IMR-90 (cell line): Measurements from ENCODE around the gene TRIM32. TPM values are rescaled to one million over a fixed set of nuclear protein-coding genes. Genes with fewer than 3 reads are reported as not detected.

ENCODE experiments used
- ATAC-seq: fragments of 200-7000 bp; cut with Tn5 transposase; 2 replicates; pipeline ENCODE4 v1.9.1; 2020; ENCODE audit warnings: low read depth, mild to moderate bottlenecking, moderate library complexity
- BruUV-seq: library from RNA; stranded (reverse); fragments of 400-500 nt; replicated peaks from 2 replicates; lab custom pipeline; 2021; lab: Mats Ljungman, UMichigan
- CTCF ChIA-PET: fragments of 300-600 bp; formaldehyde crosslinking; extraction: SDS; loops from one replicate; lab custom pipeline; 2021; ENCODE audit warnings: antibody characterized with exemption; lab: Yijun Ruan, JAX
- POLR2A ChIA-PET: fragments of 300-600 bp; sonication (Branson Sonifier 250); formaldehyde crosslinking; loops from one replicate; lab custom pipeline; 2022; ENCODE audit warnings: antibody characterized with exemption; ENCODE audit not compliant: unreplicated experiment; lab: Charles Lee
- DNase-seq: peaks from one replicate; pipeline ENCODE4 v3.0.0; 2013
- H2AFZ ChIP-seq: replicated peaks from 2 replicates; pipeline ENCODE3; 2013; ENCODE audit warnings: low read length, mild to moderate bottlenecking; ENCODE audit not compliant: poor library complexity
- H2AK5ac ChIP-seq: 2 replicates; pipeline ENCODE4 v1.6.1; 2013; ENCODE audit warnings: low read depth, low read length, inconsistent platforms
- H2AK9ac ChIP-seq: replicated peaks from 2 replicates; pipeline ENCODE3; 2013; ENCODE audit warnings: mild to moderate bottlenecking, low read depth, low read length, moderate library complexity; ENCODE audit not compliant: poor library complexity
- H2BK120ac ChIP-seq: 2 replicates; pipeline ENCODE4 v1.6.1; 2013; ENCODE audit warnings: low read depth, low read length, inconsistent platforms
- H2BK15ac ChIP-seq: 3 replicates; pipeline ENCODE4 v1.6.1; 2013; ENCODE audit warnings: low read depth, low read length, inconsistent platforms
- H2BK20ac ChIP-seq: 2 replicates; pipeline ENCODE4 v1.6.1; 2013; ENCODE audit warnings: low read depth, mild to moderate bottlenecking, inconsistent platforms, low read length, moderate library complexity
- H2BK5ac ChIP-seq: 2 replicates; pipeline ENCODE4 v1.6.1; 2013; ENCODE audit warnings: mild to moderate bottlenecking, low read depth, low read length, inconsistent platforms; ENCODE audit not compliant: poor library complexity, severe bottlenecking
- H3K14ac ChIP-seq: replicated peaks from 2 replicates; pipeline ENCODE4 v1.6.1; 2013; ENCODE audit warnings: low read depth, low read length, inconsistent platforms
- H3K18ac ChIP-seq: 2 replicates; pipeline ENCODE4 v1.6.1; 2013; ENCODE audit warnings: low read depth, low read length, control low read depth
- H3K23ac ChIP-seq: 2 replicates; pipeline ENCODE4 v1.6.1; 2013; ENCODE audit warnings: low read depth, low read length, inconsistent platforms
- H3K27ac ChIP-seq: 2 replicates; pipeline ENCODE4 v1.5.1; 2013; ENCODE audit warnings: mild to moderate bottlenecking, control low read depth, low read length; ENCODE audit not compliant: insufficient read depth
- H3K27me3 ChIP-seq: 2 replicates; pipeline ENCODE4 v1.6.1; 2013; ENCODE audit warnings: low read length; ENCODE audit not compliant: control insufficient read depth, insufficient read depth
- H3K36me3 ChIP-seq: 2 replicates; pipeline ENCODE4 v1.6.1; 2013; ENCODE audit warnings: low read length, mixed read lengths; ENCODE audit not compliant: control insufficient read depth, insufficient read depth
- H3K4ac ChIP-seq: 2 replicates; pipeline ENCODE4 v1.6.1; 2013; ENCODE audit warnings: low read depth, low read length, inconsistent platforms
- H3K4me1 ChIP-seq: 2 replicates; pipeline ENCODE4 v1.6.1; 2013; ENCODE audit warnings: low read length, mixed read lengths; ENCODE audit not compliant: control insufficient read depth, insufficient read depth
- H3K4me2 ChIP-seq: 2 replicates; pipeline ENCODE4 v1.6.1; 2013; ENCODE audit warnings: low read depth, mild to moderate bottlenecking, control low read depth, low read length, moderate library complexity
- H3K4me3 ChIP-seq: 2 replicates; pipeline ENCODE4 v1.5.1; 2013; ENCODE audit warnings: low read depth, mild to moderate bottlenecking, control low read depth, low read length, moderate library complexity; ENCODE audit not compliant: insufficient read depth
- H3K56ac ChIP-seq: 2 replicates; pipeline ENCODE4 v1.6.1; 2013; ENCODE audit warnings: low read length, inconsistent platforms; ENCODE audit not compliant: insufficient read depth; ENCODE audit errors: extremely low read depth
- H3K79me1 ChIP-seq, 2 experiments: 2 replicates each; pipeline ENCODE4 v1.6.1; 2013; ENCODE audit warnings: low read length in 2 of 2, inconsistent platforms in 1 of 2, low read depth in 1 of 2
- H3K9ac ChIP-seq: 2 replicates; pipeline ENCODE4 v1.6.1; 2013; ENCODE audit warnings: low read depth, low read length, control low read depth
- H3K9me1 ChIP-seq: 2 replicates; pipeline ENCODE4 v1.6.1; 2013; ENCODE audit warnings: low read length, inconsistent platforms; ENCODE audit not compliant: insufficient read depth
- H3K9me3 ChIP-seq: 2 replicates; pipeline ENCODE4 v1.6.1; 2013; ENCODE audit warnings: low read length; ENCODE audit not compliant: control insufficient read depth, insufficient read depth
- H4K20me1 ChIP-seq: 2 replicates; pipeline ENCODE4 v1.6.1; 2013; ENCODE audit warnings: low read length, inconsistent platforms; ENCODE audit not compliant: insufficient read depth
- H4K5ac ChIP-seq: 2 replicates; pipeline ENCODE4 v1.6.1; 2013; ENCODE audit warnings: mild to moderate bottlenecking, low read depth, low read length, control low read depth
- H4K8ac ChIP-seq, 2 experiments: 2 replicates each; pipeline ENCODE4 v1.6.1; 2013; ENCODE audit warnings: low read depth in 2 of 2, low read length in 2 of 2, control low read depth in 1 of 2, inconsistent platforms in 1 of 2
- H4K91ac ChIP-seq: 2 replicates; pipeline ENCODE4 v1.6.1; 2013; ENCODE audit warnings: low read depth, low read length, inconsistent platforms; ENCODE audit not compliant: insufficient read depth
- BHLHE40 ChIP-seq: fragments of 150-350 bp; IDR thresholded peaks from 2 replicates; pipeline ENCODE4 v1.6.1; 2016; ENCODE audit warnings: mild to moderate bottlenecking, low read depth, low read length
- CEBPB ChIP-seq: IDR thresholded peaks from 2 replicates; pipeline ENCODE4 v1.6.1; 2012; ENCODE audit warnings: low read depth, low read length, improper control_type of control experiment
- CHD1 ChIP-seq: IDR thresholded peaks from 2 replicates; pipeline ENCODE4 v1.6.1; 2012; ENCODE audit warnings: low read depth, low read length, improper control_type of control experiment
- ELK1 ChIP-seq: fragments of 150-350 bp; IDR thresholded peaks from 2 replicates; pipeline ENCODE4 v1.6.1; 2016; ENCODE audit warnings: low read depth, mild to moderate bottlenecking, low read length, moderate library complexity, borderline replicate concordance
- FOS ChIP-seq: fragments of 150-350 bp; IDR thresholded peaks from 2 replicates; pipeline ENCODE4 v1.6.1; 2016; ENCODE audit warnings: low read depth, low read length
- MAFK ChIP-seq: IDR thresholded peaks from 2 replicates; pipeline ENCODE4 v1.6.1; 2012; ENCODE audit warnings: low read depth, low read length, improper control_type of control experiment
- MAZ ChIP-seq: IDR thresholded peaks from 2 replicates; pipeline ENCODE4 v1.6.1; 2012; ENCODE audit warnings: low read depth, mild to moderate bottlenecking, low read length, improper control_type of control experiment, moderate library complexity, borderline replicate concordance
- MXI1 ChIP-seq: IDR thresholded peaks from 2 replicates; pipeline ENCODE4 v1.6.1; 2012; ENCODE audit warnings: low read depth, mild to moderate bottlenecking, low read length, moderate library complexity, borderline replicate concordance
- NFE2L2 ChIP-seq: fragments of 150-350 bp; IDR thresholded peaks from 2 replicates; pipeline ENCODE4 v1.6.1; 2016; ENCODE audit warnings: low read depth, mild to moderate bottlenecking, low read length
- POLR2A ChIP-seq: IDR thresholded peaks from 2 replicates; pipeline ENCODE4 v1.6.1; 2012; ENCODE audit warnings: mild to moderate bottlenecking, low read depth, low read length
- RAD21 ChIP-seq: IDR thresholded peaks from 2 replicates; pipeline ENCODE4 v1.6.1; 2012; ENCODE audit warnings: low read length, improper control_type of control experiment
- RCOR1 ChIP-seq: IDR thresholded peaks from 2 replicates; pipeline ENCODE4 v1.6.1; 2012; ENCODE audit warnings: mild to moderate bottlenecking, low read length, improper control_type of control experiment; ENCODE audit not compliant: insufficient replicate concordance
- RFX5 ChIP-seq: IDR thresholded peaks from 2 replicates; pipeline ENCODE4 v1.8.0; 2012; ENCODE audit warnings: low read depth, mild to moderate bottlenecking, low read length, moderate library complexity
- SMC3 ChIP-seq: fragments of 150-350 bp; IDR thresholded peaks from 2 replicates; pipeline ENCODE4 v1.6.1; 2016; ENCODE audit warnings: low read depth, mild to moderate bottlenecking, antibody characterized with exemption, low read length, moderate library complexity
- USF2 ChIP-seq: fragments of 150-350 bp; IDR thresholded peaks from 2 replicates; pipeline ENCODE4 v1.6.1; 2017; ENCODE audit warnings: mild to moderate bottlenecking, antibody characterized with exemption, low read length, low read depth
- WGBS, 2 experiments: methylation state at CpG; one replicate each; pipeline versions ENCODE4 v1.1.5 to v1.1.7; 2013; ENCODE audit warnings: missing lambda C conversion rate in 2 of 2; ENCODE audit not compliant: insufficient read length in 1 of 2; ENCODE audit errors: extremely low coverage in 2 of 2; 5-methylcytosine and 5-hydroxymethylcytosine counted together
- dilution Hi-C: fragments of 300-500 bp; cut with HindIII; formaldehyde crosslinking; loops from one replicate; pipeline ENCODE4 v1.14.3; 2018; ENCODE audit warnings: low sequenced_read_pairs; ENCODE audit not compliant: unreplicated experiment
- in situ Hi-C: fragments of 300-500 bp; cut with MboI; formaldehyde crosslinking; loops from 3 replicates; pipeline ENCODE4 v1.14.3; 2019; ENCODE audit warnings: low sequenced_read_pairs, inconsistent platforms, mixed read lengths
- intact Hi-C: fragments of 100-400 bp; cut with micrococcal nuclease; formaldehyde crosslinking; loops from 2 replicates; pipeline ENCODE4 v1.10.0; 2022
- polyA plus RNA-seq, 3 experiments: library from polyadenylated mRNA; depleted of rRNA; stranded (reverse); fragments of >200 nt; gene quantifications; 2 replicates each; pipeline ENCODE4 v1.2.3, GENCODE V29; 2012; ENCODE audit warnings: low replicate concordance in 1 of 3
- total RNA-seq: library from RNA; depleted of rRNA; stranded (reverse); fragments of >200 nt; gene quantifications from 2 replicates; pipeline ENCODE4 v1.2.3, GENCODE V29; 2012
- TF ChIP-seq, protein P1 (sequence below): conservative IDR thresholded peaks from 2 replicates; pipeline ENCODE4 v1.5.1; 2012; ENCODE audit warnings: mild to moderate bottlenecking, low read depth, low read length, improper control_type of control experiment

TRIM32 gene
- total and polyA plus RNA-seq, 2 of the 4 experiments (the other 2 are of a cell fraction) = 12.8 to 31.0 TPM

DNA sequence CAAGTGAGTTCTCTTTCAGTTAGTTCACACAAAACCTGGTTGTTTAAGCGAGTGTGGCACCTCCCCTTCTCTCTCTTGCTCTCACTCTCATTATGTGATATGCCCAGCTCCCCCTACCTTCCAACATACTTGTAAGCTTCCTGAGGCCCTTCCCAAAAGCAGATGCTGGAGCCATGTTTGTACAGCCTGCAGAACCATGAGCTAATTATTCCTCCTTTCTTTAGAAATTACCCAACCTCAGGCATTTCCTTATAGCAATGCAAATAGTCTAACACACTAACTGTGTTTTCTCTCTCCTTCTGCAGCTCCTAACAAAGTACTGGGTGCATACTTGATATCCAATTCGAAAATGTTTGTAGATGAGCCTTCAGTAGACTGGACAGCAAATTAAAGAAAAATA lies 62.7 kb downstream of the TRIM32 start:
- Histone ChIP-seq H3K36me3 (no peaks in the 10 kb centered on the region), H4K8ac (no peak overlapping the region), H3K4me3 (no peak overlapping the region), H3K79me1 (no peaks in the 10 kb centered on the region), H3K56ac (no peak overlapping the region), H3K4me1 (no peaks in the 10 kb centered on the region), H3K27me3 (peaks cover 2% of the 10 kb centered on the region; the same call in 1 of the 2 replicates), H2BK5ac (no peak overlapping the region), H2AFZ (no peak overlapping the region), H2AK9ac (no peak overlapping the region), H3K9me1 (no peaks in the 10 kb centered on the region), H3K27ac (no peak overlapping the region), H3K23ac (no peak overlapping the region), H2AK5ac (no peak overlapping the region), H3K18ac (no peak overlapping the region), H3K4ac (no peak overlapping the region), H4K91ac (no peak overlapping the region), H2BK15ac (no peak overlapping the region), H4K20me1 (no peaks in the 10 kb centered on the region), H2BK20ac (no peak overlapping the region), H3K4me2 (no peak overlapping the region), H2BK120ac (no peak overlapping the region), H3K14ac (no peak overlapping the region), H3K9ac (no peak overlapping the region), H3K9me3 (no peaks in the 10 kb centered on the region), H4K5ac (no peak overlapping the region)
- DNase-seq (no peak), ATAC-seq (no peak)
- dilution Hi-C loops = no loop called here
- intact Hi-C loops = no loop called here
- POLR2A ChIA-PET = no interaction called here
- TF ChIP-seq RFX5 = no peak
- no peak for TF ChIP-seq MAZ
- TF ChIP-seq NFE2L2 = no peak
- no peak for TF ChIP-seq CHD1
- no peak for TF ChIP-seq ELK1
- TF ChIP-seq RCOR1 = no peak
- TF ChIP-seq SMC3 = no peak
- no peak for TF ChIP-seq RAD21
- TF ChIP-seq FOS = no peak
- TF ChIP-seq, protein P1, sequence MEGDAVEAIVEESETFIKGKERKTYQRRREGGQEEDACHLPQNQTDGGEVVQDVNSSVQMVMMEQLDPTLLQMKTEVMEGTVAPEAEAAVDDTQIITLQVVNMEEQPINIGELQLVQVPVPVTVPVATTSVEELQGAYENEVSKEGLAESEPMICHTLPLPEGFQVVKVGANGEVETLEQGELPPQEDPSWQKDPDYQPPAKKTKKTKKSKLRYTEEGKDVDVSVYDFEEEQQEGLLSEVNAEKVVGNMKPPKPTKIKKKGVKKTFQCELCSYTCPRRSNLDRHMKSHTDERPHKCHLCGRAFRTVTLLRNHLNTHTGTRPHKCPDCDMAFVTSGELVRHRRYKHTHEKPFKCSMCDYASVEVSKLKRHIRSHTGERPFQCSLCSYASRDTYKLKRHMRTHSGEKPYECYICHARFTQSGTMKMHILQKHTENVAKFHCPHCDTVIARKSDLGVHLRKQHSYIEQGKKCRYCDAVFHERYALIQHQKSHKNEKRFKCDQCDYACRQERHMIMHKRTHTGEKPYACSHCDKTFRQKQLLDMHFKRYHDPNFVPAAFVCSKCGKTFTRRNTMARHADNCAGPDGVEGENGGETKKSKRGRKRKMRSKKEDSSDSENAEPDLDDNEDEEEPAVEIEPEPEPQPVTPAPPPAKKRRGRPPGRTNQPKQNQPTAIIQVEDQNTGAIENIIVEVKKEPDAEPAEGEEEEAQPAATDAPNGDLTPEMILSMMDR = no peak
- no peak for TF ChIP-seq BHLHE40
- no peak for TF ChIP-seq CEBPB
- TF ChIP-seq POLR2A = no peak
- TF ChIP-seq MAFK = no peak
- no peak for TF ChIP-seq USF2
- TF ChIP-seq MXI1 = no peak
- no CpG with 5 or more reads among the region's 2 CpGs for WGBS, 2 experiments
- in situ Hi-C loops = no loop called here
- CTCF ChIA-PET = no interaction called here
- no TSS peak for BruUV-seq
